ENCODE measurements around the gene USP17L20. TPM values are rescaled to one million over a fixed set of nuclear protein-coding genes. Genes with fewer than 3 reads are reported as not detected.
"Not testable (repeated sequence)": the region's sequence is repeated elsewhere in the genome, so short reads cannot be mapped to it uniquely, and the experiment has no call there.

The USP17L20 gene
- total RNA-seq, 1 donor from 2014 or later: not detected

- H3K36me3 Mint-ChIP-seq (ENCODE audit: low read depth); H3K9me3 Mint-ChIP-seq; H3K27me3 Mint-ChIP-seq (ENCODE audit: insufficient read depth); H3K4me1 Mint-ChIP-seq (ENCODE audit: low read depth); H3K27ac Mint-ChIP-seq; intact Hi-C loops (cut with micrococcal nuclease); DNase-seq (ENCODE audit: low spot score); H3K4me3 Mint-ChIP-seq: not testable (repeated sequence)
Observed at GRCh38 chr4:9262572-9262971, 4.6 kb downstream of the USP17L20 start, which contains the start of gene USP17L21. Gene USP17L21 (plus strand): TSS chr4:9262872. CDS start chr4:9262872, 0 bp downstream.

GRCh38 chr4:9267319-9267718 lies 9.4 kb downstream of the USP17L20 start, which contains the start of gene USP17L22:
Gene USP17L22 (plus strand): TSS chr4:9267619. CDS start chr4:9267619, 0 bp downstream.
- not testable (repeated sequence) for H3K4me3 Mint-ChIP-seq

GRCh38 chr4:9271719-9272118 lies 13.8 kb downstream of the USP17L20 start:
- H3K27me3 Mint-ChIP-seq (ENCODE audit: insufficient read depth); H3K36me3 Mint-ChIP-seq (ENCODE audit: low read depth); H3K27ac Mint-ChIP-seq; intact Hi-C loops (cut with micrococcal nuclease); H3K4me1 Mint-ChIP-seq (ENCODE audit: low read depth); H3K4me3 Mint-ChIP-seq; H3K9me3 Mint-ChIP-seq: not testable (repeated sequence)
- peak; percentile 1 for DNase-seq (ENCODE audit: low spot score)

More at GRCh38 chr4:9267319-9267718, 9.4 kb downstream of the USP17L20 start, which contains the start of gene USP17L22:
- H3K36me3 Mint-ChIP-seq (ENCODE audit: low read depth); intact Hi-C loops (cut with micrococcal nuclease); H3K9me3 Mint-ChIP-seq; H3K27me3 Mint-ChIP-seq (ENCODE audit: insufficient read depth); H3K4me1 Mint-ChIP-seq (ENCODE audit: low read depth); DNase-seq (ENCODE audit: low spot score); H3K27ac Mint-ChIP-seq: not testable (repeated sequence)

Other genes with a start within 250 kb of the USP17L20 start
- gene FAM90A26, start 87.7 kb upstream of the USP17L20 start, total RNA-seq: not detected in 2 replicates
- gene USP17L10, start 47.5 kb upstream of the USP17L20 start, total RNA-seq: not detected in 2 replicates
- gene USP17L11, start 42.7 kb upstream of the USP17L20 start, total RNA-seq: not detected in 2 replicates
- gene USP17L12, start 38.0 kb upstream of the USP17L20 start, total RNA-seq: not detected in 2 replicates
- not detected in 2 replicates for gene USP17L13, start 33.2 kb upstream of the USP17L20 start, total RNA-seq
- not detected in 2 replicates for gene USP17L15, start 23.7 kb upstream of the USP17L20 start, total RNA-seq
- gene USP17L17, start 14.2 kb upstream of the USP17L20 start, total RNA-seq: not detected in 2 replicates
- not detected in 2 replicates for gene USP17L18, start 9.5 kb upstream of the USP17L20 start, total RNA-seq
- not detected in 2 replicates for gene USP17L19, start 4.7 kb upstream of the USP17L20 start, total RNA-seq
- not detected in 2 replicates for gene USP17L21, start 4.7 kb downstream of the USP17L20 start, total RNA-seq
- gene USP17L22, start 9.5 kb downstream of the USP17L20 start, total RNA-seq: not detected in 2 replicates
- gene USP17L24, start 67.0 kb downstream of the USP17L20 start, total RNA-seq: not detected in 2 replicates
- not detected in 2 replicates for gene USP17L25, start 71.8 kb downstream of the USP17L20 start, total RNA-seq
- gene USP17L26, start 76.5 kb downstream of the USP17L20 start, total RNA-seq: not detected in 2 replicates
- gene USP17L5, start 81.3 kb downstream of the USP17L20 start, total RNA-seq: not detected in 2 replicates
- not detected in 2 replicates for gene USP17L27, start 86.0 kb downstream of the USP17L20 start, total RNA-seq
- gene USP17L28, start 90.8 kb downstream of the USP17L20 start, total RNA-seq: not detected in 2 replicates
- gene USP17L29, start 95.5 kb downstream of the USP17L20 start, total RNA-seq: not detected in 2 replicates
- gene USP17L30, start 105.0 kb downstream of the USP17L20 start, total RNA-seq: not detected in 2 replicates
- gene DEFB131A, start 186.3 kb downstream of the USP17L20 start, total RNA-seq: not detected in 2 replicates

All from activated T-helper 1 cell treated with anti-CD3 and anti-CD28 coated beads, Interleukin-12 subunit alpha, Interleukin-12 subunit beta, Interleukin-2, Interleukin-4 antibody, amounts not matched to agents 30 ng/mL and 10 ng/mL and 1 ng/mL, durations not matched to agents 14 hours and 24 hours and 36 hours (primary cell).